ENCODE data around the gene ANO1. TPM values are rescaled to one million over a fixed set of nuclear protein-coding genes. Genes with fewer than 3 reads are reported as not detected.
A peak's percentile ranks its signal among the peaks of the same experiment; 100 is the strongest.

Gene ANO1
- polyA plus RNA-seq, 12 donors = 6.4 to 33.6 (median 9.7) TPM; not detected in 1

- no peak for DNase-seq
These were observed 29.1 kb upstream of the ANO1 start for GRCh38 chr11:70049045-70049444.

GRCh38 chr11:70050243-70050642 is 27.9 kb upstream of the ANO1 start:
- no peak for DNase-seq

- DNase-seq = no peak
These were observed 24.1 kb upstream of the ANO1 start for GRCh38 chr11:70054004-70054403.

DNA sequence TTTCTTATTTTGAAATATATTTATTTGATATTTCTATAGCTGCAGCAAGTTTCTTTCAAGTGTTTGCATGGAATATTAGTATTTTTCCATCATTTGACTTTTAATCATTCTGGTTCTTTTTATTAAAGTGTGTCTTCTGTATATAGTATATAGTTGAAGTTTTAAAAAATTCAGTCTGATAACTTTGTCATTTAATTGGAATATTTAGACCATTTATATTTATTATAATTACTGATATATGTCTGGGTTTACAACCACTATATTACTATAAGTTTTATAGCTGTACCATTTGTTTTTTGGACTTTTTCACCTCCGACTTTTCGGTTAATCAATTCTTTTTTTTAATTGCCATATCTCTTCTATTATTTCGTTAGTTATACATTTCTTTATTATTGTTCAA is 22.7 kb upstream of the ANO1 start:
- DNase-seq = no peak

DNA sequence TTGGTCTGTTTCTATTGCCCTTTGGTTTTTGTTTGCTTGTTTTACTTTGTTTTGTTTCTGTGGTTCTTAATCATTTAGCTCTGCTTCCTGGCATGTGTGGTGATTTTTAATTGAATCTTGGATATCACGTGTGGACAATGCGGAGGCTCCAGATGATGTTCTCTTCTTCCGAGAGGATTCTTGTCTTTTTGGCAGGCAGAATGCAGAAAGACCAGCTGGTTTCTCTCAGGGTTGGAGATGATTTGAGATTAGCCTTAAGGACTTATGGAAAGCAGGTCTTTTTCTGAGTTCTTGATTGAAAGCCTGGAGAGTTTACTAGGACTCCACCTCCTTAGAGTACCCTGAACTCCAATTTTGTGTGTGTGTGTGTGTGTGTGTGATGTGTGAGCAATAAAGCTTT is 21.0 kb upstream of the ANO1 start:
- DNase-seq = no peak

GRCh38 chr11:70059971-70060370 is 18.1 kb upstream of the ANO1 start:
- DNase-seq = peak; percentile 43

DNA sequence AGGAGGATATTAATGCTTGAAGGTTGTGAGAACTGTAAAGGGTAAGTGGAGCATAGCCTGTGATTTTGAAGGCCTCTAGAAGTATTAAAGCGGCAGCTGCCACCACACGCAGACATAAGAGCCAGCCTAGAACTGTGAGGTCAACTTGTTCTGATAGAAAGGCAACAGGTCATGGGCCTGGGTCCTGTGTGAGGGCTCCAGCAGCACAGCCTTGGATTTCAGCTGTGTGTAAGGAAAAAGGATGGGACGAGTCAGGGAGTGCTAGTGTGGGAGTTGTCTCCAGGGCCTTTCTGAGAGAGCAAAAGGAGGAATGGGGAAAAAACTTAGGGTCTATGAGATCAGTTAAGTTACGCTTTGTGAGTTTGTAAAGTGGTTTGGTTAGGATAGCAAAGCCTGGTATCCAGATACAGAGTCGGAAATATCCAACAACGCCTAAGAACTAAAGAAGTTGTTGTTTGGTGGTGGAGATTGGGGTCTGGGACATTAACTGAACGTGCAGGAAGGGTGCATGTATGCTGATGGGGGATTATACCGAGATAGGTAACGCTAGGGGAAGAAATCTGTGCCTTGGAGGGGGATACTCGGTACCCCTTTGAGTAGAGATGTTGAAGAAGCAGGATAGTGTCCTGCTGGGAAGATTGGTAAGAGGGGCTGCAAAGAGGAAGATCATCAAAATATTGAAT is 17.4 kb upstream of the ANO1 start:
- no peak for DNase-seq

DNA sequence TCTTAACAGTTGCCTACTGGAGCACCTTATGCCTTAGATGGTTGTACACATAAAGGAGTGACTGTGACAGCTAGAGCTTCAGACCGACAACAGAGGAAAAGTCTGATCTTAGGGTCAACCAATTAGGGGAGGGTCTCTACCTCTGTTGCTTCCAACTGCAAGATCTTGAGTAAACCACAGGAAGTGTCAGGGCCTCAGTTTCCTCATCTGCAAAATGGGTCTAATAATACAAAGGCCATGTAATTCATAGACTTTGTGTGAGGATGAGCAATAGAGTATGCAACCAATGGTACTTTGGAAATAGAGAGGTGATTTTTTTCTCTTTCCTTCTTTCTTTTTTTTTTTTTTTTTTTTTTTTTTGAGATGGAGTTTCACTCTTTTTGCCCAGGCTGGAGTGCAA is 16.4 kb upstream of the ANO1 start:
- no peak for DNase-seq

DNA sequence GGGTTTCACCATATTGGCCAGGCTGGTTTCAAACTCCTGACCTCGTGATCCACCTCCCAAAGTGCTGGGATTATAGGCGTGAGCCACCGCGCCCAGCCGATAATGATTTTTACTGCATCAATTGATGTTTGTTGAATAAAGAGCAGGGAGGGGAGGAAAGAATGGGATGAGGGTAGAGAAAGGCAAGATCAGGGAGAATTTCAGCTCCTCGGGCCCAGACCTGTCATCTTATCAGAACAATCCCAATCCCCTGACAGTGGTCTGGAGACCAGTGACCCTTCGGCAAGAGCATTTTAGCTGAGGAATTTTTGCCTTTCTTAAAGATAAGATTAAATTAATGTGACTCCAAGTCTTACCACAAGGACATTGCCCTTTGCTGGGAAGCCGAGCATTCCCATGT is 15.0 kb upstream of the ANO1 start:
- no peak for DNase-seq

DNA sequence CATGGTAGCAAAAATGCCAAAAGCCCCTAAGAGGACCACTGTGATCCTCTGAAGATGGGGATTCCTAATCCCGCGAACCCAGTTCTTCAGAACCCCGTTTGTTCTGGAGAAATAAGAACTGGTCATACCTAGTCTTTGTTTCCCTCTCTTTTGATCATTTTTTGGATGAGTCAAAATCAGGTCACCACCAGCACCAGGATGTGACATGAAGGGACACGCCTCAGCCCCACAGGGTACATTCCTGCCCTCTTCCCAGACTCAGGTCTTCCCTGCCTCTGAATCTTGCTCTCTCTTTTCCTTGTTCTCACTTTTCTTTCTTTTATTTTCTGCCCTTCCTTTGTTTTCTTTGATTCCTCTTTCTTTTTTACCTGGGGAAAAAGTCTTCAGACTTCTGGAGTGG is 14.6 kb upstream of the ANO1 start:
- no peak for DNase-seq

GRCh38 chr11:70064008-70064725 is 13.9 kb upstream of the ANO1 start:
- no peak for DNase-seq

DNA sequence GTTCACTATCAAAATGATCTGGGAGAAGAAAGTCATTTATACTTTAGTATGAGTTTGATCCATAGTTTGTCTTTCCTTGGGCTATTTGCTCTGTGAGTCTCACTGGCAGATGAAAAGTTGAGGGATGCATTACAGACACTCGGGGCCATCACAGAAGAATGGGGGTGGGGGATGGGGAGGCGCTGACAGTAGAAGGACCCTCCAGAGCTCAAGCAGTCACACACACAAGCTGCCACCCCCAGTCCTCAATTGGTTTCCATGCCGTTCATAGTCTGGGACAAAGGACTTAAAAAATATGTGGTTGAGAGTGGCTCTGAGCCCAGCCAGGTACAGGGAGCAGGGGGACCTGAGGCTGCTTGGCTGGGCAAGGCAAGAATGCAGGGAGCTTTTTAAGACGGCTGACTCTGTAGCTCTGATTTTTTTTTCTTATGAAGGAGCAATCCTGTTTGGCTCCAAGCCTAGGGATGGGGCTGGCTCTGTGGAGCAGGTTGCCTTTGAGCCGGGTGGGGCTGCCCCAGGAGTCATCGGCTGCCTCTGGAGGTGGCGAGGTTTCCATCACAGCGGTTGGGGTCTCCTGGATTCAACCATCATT is 13.3 kb upstream of the ANO1 start:
- no peak for DNase-seq

GRCh38 chr11:70065318-70066135 is 12.6 kb upstream of the ANO1 start:
- no peak for DNase-seq

- DNase-seq = no peak
These were observed 12.0 kb upstream of the ANO1 start for GRCh38 chr11:70066136-70066520.

DNA sequence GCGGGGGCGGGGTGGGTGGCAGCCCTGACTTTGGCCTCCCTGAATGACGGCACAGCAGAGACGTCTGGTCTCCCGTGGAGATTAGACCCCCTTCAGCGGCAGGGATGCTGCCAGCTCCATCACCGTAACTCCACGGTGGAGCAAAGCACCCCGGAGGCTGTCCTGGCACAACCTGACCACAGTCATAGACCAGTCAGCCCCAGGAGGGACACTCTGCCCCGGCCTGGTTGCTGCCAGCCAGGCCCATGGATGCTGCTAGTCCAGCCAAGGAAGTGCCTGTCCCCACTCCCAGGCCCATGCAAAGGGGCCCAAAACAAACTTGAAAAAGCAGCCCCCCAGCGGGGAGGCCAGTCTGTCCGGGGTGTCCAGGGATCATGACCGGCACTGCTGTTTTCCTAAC is 11.5 kb upstream of the ANO1 start:
- DNase-seq = no peak

DNA sequence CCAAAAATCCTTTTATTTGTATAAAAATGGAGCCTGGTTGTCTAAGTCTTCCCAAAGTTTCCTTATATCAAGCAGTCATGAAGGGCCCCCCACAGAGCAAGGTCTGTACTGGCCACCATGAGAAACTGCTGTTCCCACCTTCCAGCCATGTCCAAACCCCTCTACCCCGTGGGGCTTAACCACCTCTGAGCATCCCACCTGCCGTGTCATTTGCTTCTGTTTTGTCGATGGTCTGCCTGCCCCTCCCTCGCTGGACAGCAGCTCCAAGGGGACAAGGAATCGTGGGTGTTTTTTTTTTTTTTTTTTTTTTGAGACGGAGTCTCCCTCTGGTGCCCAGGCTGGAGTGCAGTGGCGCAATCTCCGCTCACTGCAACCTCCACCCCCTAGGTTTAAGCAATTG is 11.1 kb upstream of the ANO1 start:
- no peak for DNase-seq

GRCh38 chr11:70067591-70068341 is 10.4 kb upstream of the ANO1 start:
- DNase-seq = no peak

DNA sequence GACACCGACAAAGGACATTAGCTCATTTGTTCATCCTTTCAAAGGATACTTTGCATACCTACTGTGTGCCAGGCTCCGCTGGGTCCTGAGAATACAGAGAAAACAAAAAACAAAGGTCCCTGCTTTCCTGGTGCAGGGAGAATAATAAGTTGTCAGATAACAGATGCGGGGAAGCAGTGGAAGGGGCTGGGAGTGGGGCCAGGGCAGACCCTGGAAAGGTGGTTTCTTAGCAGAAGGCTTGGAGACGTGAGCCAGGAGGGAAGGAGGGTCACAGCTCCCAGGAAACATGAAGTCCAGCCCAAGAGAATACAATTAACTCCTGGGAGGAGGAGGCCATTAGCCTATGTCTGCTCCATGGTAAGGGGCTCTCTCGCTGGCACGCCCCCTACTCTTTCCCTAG is 9.8 kb upstream of the ANO1 start:
- DNase-seq = no peak

DNA sequence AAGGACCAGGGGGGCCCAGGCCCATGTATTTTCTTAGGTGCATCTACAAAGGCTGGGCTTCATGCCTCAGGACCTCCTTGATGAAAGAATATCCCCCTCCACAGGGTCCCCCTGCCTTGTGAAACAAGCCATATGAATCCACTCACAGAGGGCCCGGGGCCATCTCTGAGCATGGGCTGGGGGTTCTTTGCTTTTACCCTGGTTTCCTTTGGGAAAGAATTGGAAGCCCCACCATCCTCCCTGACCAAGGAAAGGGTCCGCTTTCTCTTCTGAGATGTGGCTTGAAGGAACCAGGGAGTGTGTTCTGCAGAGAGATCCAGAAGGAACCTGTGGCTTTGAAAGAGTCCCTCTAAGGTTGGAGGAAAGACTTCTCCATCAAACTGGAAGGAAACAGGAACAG is 9.2 kb upstream of the ANO1 start:
- no peak for DNase-seq

DNA sequence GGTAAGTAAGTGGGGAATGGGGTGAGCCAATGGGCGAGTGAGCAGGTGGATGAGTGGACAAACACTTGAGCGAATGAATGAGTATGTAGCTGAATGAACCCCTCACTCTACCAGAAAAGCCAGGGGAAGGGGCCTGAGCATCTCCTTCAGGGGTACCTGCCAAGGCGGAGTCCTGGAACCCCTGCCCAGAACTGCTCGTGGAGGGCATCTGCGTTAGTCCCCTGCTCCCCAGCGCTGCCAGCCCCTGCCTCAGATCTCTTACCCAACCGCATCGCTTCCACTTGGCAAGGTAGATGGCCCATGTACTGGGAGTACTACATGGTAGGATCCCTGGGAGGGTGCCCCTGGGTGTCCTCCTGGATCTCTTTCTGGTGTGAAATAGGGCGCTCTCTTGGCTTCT is 7.4 kb upstream of the ANO1 start:
- DNase-seq = no peak

DNA sequence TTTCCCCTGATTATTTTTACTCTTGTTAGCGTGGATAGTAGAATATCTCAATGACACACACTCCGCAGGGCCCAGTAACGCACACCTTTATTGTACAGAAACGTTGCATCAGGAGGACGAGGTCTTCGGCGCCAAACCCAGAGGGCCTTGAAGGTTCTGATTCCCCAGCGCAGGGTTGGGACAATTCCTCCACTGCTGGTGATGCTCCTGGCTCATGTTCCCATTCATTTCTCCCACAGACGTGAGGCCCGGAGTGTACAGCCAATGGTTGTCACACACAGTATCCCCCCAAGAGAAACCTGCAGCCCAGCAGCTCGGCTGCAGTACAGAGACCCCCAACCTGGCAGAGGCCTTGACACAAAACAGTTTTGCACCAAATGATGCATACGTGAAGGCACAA is 6.1 kb upstream of the ANO1 start:
- DNase-seq = no peak

DNA sequence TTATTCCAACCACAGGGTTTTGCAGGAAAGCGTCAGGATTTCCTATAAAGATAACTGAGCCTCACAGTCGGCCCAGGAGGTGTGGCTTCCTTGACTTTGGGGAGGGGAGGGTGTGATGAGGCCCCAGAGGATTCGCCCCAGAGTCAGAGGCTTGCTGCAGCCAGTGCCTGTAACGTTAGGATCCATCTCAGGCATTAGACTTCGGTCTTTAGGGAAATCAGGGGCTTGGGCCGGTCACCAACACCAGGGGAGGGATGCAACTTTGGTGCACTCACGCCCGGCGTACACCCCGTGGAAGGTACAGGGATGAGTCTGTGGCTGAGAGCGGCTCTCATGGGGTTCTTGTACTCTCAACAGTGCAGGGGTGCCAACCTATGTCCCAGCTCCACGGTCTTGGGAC is 5.7 kb upstream of the ANO1 start:
- DNase-seq = no peak

Data from muscle of arm (tissue), 12 donors.